HepG2 (cell line): Measurements from ENCODE around the gene SPTA1. TPM values are rescaled to one million over a fixed set of nuclear protein-coding genes. Genes with fewer than 3 reads are reported as not detected.

Experiments used
- ATAC-seq: fragments of 200-7000 bp; cut with Tn5 transposase; 3 replicates; pipeline ENCODE4 v1.9.1; 2020; ENCODE audit warnings: mild to moderate bottlenecking, moderate library complexity
- BruUV-seq: library from RNA; stranded (reverse); fragments of 400-500 nt; replicated peaks from 2 replicates; lab custom pipeline; 2021; lab: Mats Ljungman, UMichigan
- CTCF ChIA-PET: fragments of 300-600 bp; formaldehyde crosslinking; extraction: SDS; loops from one replicate; lab custom pipeline; 2021; ENCODE audit warnings: low total read pairs, inconsistent platforms, low intra/inter-chr PET ratio; lab: Yijun Ruan, JAX
- POLR2A ChIA-PET: fragments of 350-600 bp; sonication (Branson Sonifier 250); formaldehyde crosslinking; loops from one replicate; lab custom pipeline; 2020; ENCODE audit warnings: antibody characterized with exemption, inconsistent platforms; lab: Yijun Ruan, JAX
- DNase-seq: peaks from one replicate; pipeline ENCODE4 v3.0.0-alpha.2; 2015; ENCODE audit warnings: low spot score
- FAIRE-seq: peaks from 3 replicates; lab custom pipeline; 2011; peaks lifted over from hg19 to GRCh38; lab: Jason Lieb, UNC
- H2AFZ ChIP-seq: one replicate; pipeline ENCODE4 v1.6.1; 2011; ENCODE audit warnings: low read length, inconsistent platforms
- H3K27ac ChIP-seq: fragments of 300-600 bp; 3 replicates; pipeline ENCODE4 v1.8.0; 2011; ENCODE audit warnings: mixed run types, mild to moderate bottlenecking, mixed read lengths, low read length, inconsistent platforms; ENCODE audit not compliant: insufficient read depth; ENCODE audit errors: extremely low read length
- H3K27me3 ChIP-seq, 2 experiments: fragments of 200-600 bp in 1 of 2; 2 replicates in 1 of 2; 3 replicates in 1 of 2; pipeline versions ENCODE4 v1.6.0 to v1.8.0; 2011; ENCODE audit warnings: low read length in 2 of 2, mild to moderate bottlenecking in 2 of 2, moderate library complexity in 2 of 2, inconsistent platforms in 1 of 2; ENCODE audit not compliant: insufficient read depth in 2 of 2, control insufficient read depth in 1 of 2
- H3K36me3 ChIP-seq, 2 experiments: fragments of 200-600 bp in 1 of 2; replicated peaks in 1 of 2; 2 replicates in 1 of 2; 3 replicates in 1 of 2; pipeline versions ENCODE4 v1.5.1 to v1.8.0; 2011; ENCODE audit warnings: low read length in 2 of 2, inconsistent platforms in 1 of 2; ENCODE audit not compliant: insufficient read depth in 2 of 2, control insufficient read depth in 1 of 2
- H3K4me1 ChIP-seq: 2 replicates; pipeline ENCODE4 v1.5.1; 2012; ENCODE audit warnings: low read length, inconsistent platforms; ENCODE audit not compliant: insufficient read depth
- H3K4me2 ChIP-seq: 2 replicates; pipeline ENCODE4 v1.6.0; 2011; ENCODE audit warnings: low read depth, low read length, inconsistent platforms
- H3K4me3 ChIP-seq, 3 experiments: fragments of 200-600 bp in 1 of 3; sonication (generic), shearing (Covaris generic) in 1 of 3; replicated peaks in 1 of 3; 2 replicates each; pipeline ENCODE4 v1.5.1; 2011 to 2016; ENCODE audit warnings: low read length in 3 of 3, inconsistent platforms in 2 of 3, low read depth in 2 of 3, mild to moderate bottlenecking in 2 of 3, control low read depth in 1 of 3, mixed read lengths in 1 of 3; ENCODE audit not compliant: insufficient read depth in 1 of 3
- H3K79me2 ChIP-seq: one replicate; pipeline ENCODE4 v1.6.1; 2011; ENCODE audit warnings: low read length, inconsistent platforms; ENCODE audit not compliant: insufficient read depth
- H3K9ac ChIP-seq: 2 replicates; pipeline ENCODE4 v1.6.0; 2011; ENCODE audit warnings: mild to moderate bottlenecking, low read depth, low read length, inconsistent platforms; ENCODE audit not compliant: insufficient read depth
- H3K9me3 ChIP-seq: 2 replicates; pipeline ENCODE4 v1.5.1; 2012; ENCODE audit warnings: mild to moderate bottlenecking, low read length
- H4K20me1 ChIP-seq: 2 replicates; pipeline ENCODE4 v1.6.0; 2011; ENCODE audit warnings: inconsistent platforms, mild to moderate bottlenecking, low read length, moderate library complexity; ENCODE audit not compliant: insufficient read depth
- EEA1 ChIP-seq: sonication (generic); formaldehyde crosslinking; IDR thresholded peaks from 2 replicates; pipeline ENCODE4 v1.5.1; 2020; ENCODE audit warnings: mild to moderate bottlenecking, missing genetic modification reagents, borderline replicate concordance
- HOXA7 ChIP-seq: sonication (generic); formaldehyde crosslinking; IDR thresholded peaks from 2 replicates; pipeline ENCODE4 v1.8.1; 2022; ENCODE audit warnings: mild to moderate bottlenecking, missing genetic modification reagents, moderate library complexity
- KLF9 ChIP-seq: IDR thresholded peaks from 2 replicates; pipeline ENCODE4 v1.6.1; 2016; ENCODE audit warnings: low read depth
- LCORL ChIP-seq, 2 experiments: fragments of 450-650 bp in 1 of 2; sonication (generic) in 1 of 2; formaldehyde crosslinking in 1 of 2; IDR thresholded peaks; 2 replicates each; pipeline versions ENCODE4 v1.5.0 to v1.6.1; 2017 to 2020; ENCODE audit warnings: antibody characterized with exemption in 1 of 2, missing genetic modification reagents in 1 of 2
- MXI1 ChIP-seq: IDR thresholded peaks from 3 replicates; pipeline ENCODE4 v1.6.1; 2012; ENCODE audit warnings: low read depth, low read length, inconsistent platforms, borderline replicate concordance
- SIX1 ChIP-seq: sonication (generic); formaldehyde crosslinking; IDR thresholded peaks from 2 replicates; pipeline ENCODE4 v1.4.0; 2020; ENCODE audit warnings: missing genetic modification reagents, borderline replicate concordance
- SKIL ChIP-seq: sonication (generic); formaldehyde crosslinking; IDR thresholded peaks from 2 replicates; pipeline ENCODE4 v1.8.0; 2022; ENCODE audit warnings: missing genetic modification reagents, mild to moderate bottlenecking, moderate library complexity, borderline replicate concordance
- SMARCC2 ChIP-seq: fragments of 450-650 bp; IDR thresholded peaks from 2 replicates; pipeline ENCODE4 v1.6.1; 2017; ENCODE audit warnings: antibody characterized with exemption, mild to moderate bottlenecking
- TSC22D2 ChIP-seq: sonication (generic); formaldehyde crosslinking; IDR thresholded peaks from 2 replicates; pipeline ENCODE4 v1.5.1; 2020; ENCODE audit warnings: missing genetic modification reagents, mild to moderate bottlenecking, borderline replicate concordance
- ZFP36L1 ChIP-seq: sonication (generic); formaldehyde crosslinking; IDR thresholded peaks from 2 replicates; pipeline ENCODE4 v1.8.0; 2022; ENCODE audit warnings: mild to moderate bottlenecking, missing genetic modification reagents, moderate library complexity
- ZNF619 ChIP-seq: sonication (generic); formaldehyde crosslinking; IDR thresholded peaks from 2 replicates; pipeline ENCODE4 v1.4.0; 2020; ENCODE audit warnings: mild to moderate bottlenecking, missing genetic modification reagents
- WGBS: methylation state at CpG from one replicate; pipeline ENCODE4 v1.1.6; 2017; ENCODE audit warnings: low lambda C conversion rate; 5-methylcytosine and 5-hydroxymethylcytosine counted together
- in situ Hi-C: cut with HindIII; loops from 2 replicates; pipeline ENCODE4 v1.10.0; 2017; ENCODE audit warnings: low pct_unique_long_range_greater_than_20kb; ENCODE audit not compliant: extremely low pct_ligation_motif_present
- intact Hi-C: fragments of 100-400 bp; cut with micrococcal nuclease; formaldehyde crosslinking; loops from one replicate; pipeline ENCODE4 v1.10.0; 2022; ENCODE audit not compliant: unreplicated experiment
- polyA plus RNA-seq, 8 experiments: library from polyadenylated mRNA; depleted of rRNA in 3 of 8; stranded (reverse) in 7 of 8; unstranded in 1 of 8; fragments of >200 nt; fragmentation: Illumina TruSeq in 4 of 8; extraction: Trizol in 4 of 8; gene quantifications; 2 replicates each; pipeline versions ENCODE4 v1.2.1 to v1.2.3, GENCODE V29; 2011 to 2016; ENCODE audit warnings: low read depth in 4 of 8, missing spikeins in 1 of 8, mixed read lengths in 1 of 8; ENCODE audit not compliant: insufficient read depth in 1 of 8
- total RNA-seq, 5 experiments: library from RNA; depleted of rRNA; stranded (reverse); fragments of >200 nt; fragmentation: Illumina TruSeq; extraction: Trizol; gene quantifications; 2 replicates each; pipeline ENCODE4 v1.2.3, GENCODE V29; 2016; ENCODE audit warnings: low read depth in 1 of 5
- TF ChIP-seq, protein P1 (sequence below): sonication (generic); formaldehyde crosslinking; IDR thresholded peaks from 2 replicates; pipeline ENCODE4 v1.4.0; 2020; ENCODE audit warnings: missing genetic modification reagents
- TF ChIP-seq, protein P2 (sequence below): sonication (generic); formaldehyde crosslinking; IDR thresholded peaks from 2 replicates; pipeline ENCODE4 v1.4.0; 2020; ENCODE audit warnings: missing genetic modification reagents, mild to moderate bottlenecking, borderline replicate concordance

Gene SPTA1
- total and polyA plus RNA-seq, 2 of the 13 experiments (the other 11 are each of a cell fraction or from before 2014, with no cell fraction given) = not detected

DNA sequence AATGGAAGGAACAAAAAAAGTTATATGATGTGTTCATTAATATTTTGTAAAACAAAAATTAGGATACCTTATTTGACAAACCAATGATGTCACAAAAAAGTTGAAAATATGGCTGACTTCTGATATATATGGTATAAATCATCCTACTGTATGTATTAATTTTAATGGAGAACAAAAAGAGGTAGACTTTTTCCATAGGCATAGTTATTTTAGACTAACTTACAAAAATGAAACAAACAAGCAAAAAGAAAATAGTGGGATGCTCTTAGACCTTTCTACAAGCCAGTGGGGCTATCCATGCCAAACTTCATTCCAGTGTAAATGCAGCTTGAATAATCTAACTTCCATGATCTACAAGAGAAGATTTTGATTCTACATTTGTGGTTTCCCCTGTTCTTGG is 522 bp upstream of the SPTA1 start:
- Histone ChIP-seq H3K4me1 (no peaks in the 10 kb centered on the region), H3K27me3 (no peaks in the 10 kb centered on the region), H3K4me2 (no peak overlapping the region), H2AFZ (no peak overlapping the region), H3K27ac (no peak overlapping the region), H3K79me2 (no peaks in the 10 kb centered on the region), H3K9me3 (0 out of 2 replicates have a peak, but pooled peaks cover 4% of the 10 kb centered on the region), H3K9ac (no peak overlapping the region), H3K36me3 (no peaks in the 10 kb centered on the region)
- no peak for FAIRE-seq
- in situ Hi-C loops = no loop called here
- ATAC-seq = no peak
- CTCF ChIA-PET = no interaction called here
- no peak for DNase-seq
- POLR2A ChIA-PET = no interaction called here
- TF ChIP-seq, protein P1, sequence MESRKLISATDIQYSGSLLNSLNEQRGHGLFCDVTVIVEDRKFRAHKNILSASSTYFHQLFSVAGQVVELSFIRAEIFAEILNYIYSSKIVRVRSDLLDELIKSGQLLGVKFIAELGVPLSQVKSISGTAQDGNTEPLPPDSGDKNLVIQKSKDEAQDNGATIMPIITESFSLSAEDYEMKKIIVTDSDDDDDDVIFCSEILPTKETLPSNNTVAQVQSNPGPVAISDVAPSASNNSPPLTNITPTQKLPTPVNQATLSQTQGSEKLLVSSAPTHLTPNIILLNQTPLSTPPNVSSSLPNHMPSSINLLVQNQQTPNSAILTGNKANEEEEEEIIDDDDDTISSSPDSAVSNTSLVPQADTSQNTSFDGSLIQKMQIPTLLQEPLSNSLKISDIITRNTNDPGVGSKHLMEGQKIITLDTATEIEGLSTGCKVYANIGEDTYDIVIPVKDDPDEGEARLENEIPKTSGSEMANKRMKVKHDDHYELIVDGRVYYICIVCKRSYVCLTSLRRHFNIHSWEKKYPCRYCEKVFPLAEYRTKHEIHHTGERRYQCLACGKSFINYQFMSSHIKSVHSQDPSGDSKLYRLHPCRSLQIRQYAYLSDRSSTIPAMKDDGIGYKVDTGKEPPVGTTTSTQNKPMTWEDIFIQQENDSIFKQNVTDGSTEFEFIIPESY = no peak
- no peak for TF ChIP-seq EEA1 (CRISPR knock-in tag)
- no peak for TF ChIP-seq ZFP36L1
- no peak for TF ChIP-seq ZNF619 (CRISPR knock-in tag)
- TF ChIP-seq, all 625 proteins: peak for 0
- BruUV-seq = no TSS peak
- Histone ChIP-seq H3K4me3 (no peak overlapping the region), H4K20me1 (no peaks in the 10 kb centered on the region)
- intact Hi-C loops = no loop called here

DNA sequence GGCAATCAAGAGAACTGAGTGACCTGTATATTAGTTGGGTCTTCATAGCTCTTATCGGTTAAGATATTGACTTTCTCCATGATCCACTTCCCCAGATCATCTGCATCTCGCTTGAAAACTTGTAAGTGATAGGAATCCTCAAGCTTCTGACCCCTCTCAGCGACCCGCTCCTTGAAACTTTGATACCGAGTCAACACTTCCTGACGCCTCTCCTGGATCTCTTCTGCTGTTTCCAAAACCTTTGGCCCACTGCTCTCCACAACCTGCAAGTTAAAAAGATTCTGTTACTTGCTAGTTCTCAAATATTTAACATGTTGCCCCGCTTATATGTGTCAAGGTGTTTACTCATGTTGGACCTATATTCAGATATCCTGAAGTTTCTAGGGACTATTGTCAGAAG is 1.4 kb downstream of the SPTA1 start:
- in situ Hi-C loops (no loop called here), intact Hi-C loops (no loop called here)
- Histone ChIP-seq H3K27me3 (no peaks in the 10 kb centered on the region), H3K27ac (no peak overlapping the region), H3K4me3 (no peak overlapping the region), H3K4me1 (no peaks in the 10 kb centered on the region), H4K20me1 (no peaks in the 10 kb centered on the region), H3K9me3 (peaks cover 10% of the 10 kb centered on the region; the same call in 1 of the 2 replicates), H3K4me2 (no peak overlapping the region), H2AFZ (no peak overlapping the region), H3K79me2 (no peaks in the 10 kb centered on the region), H3K36me3 (no peaks in the 10 kb centered on the region), H3K9ac (no peak overlapping the region)
- POLR2A ChIA-PET = no interaction called here
- no TSS peak for BruUV-seq
- FAIRE-seq = no peak
- DNase-seq = no peak
- CTCF ChIA-PET = no interaction called here
- ATAC-seq = no peak
- WGBS = 9% methylated on average over 7 of the region's 7 CpGs
- TF ChIP-seq, protein P2, sequence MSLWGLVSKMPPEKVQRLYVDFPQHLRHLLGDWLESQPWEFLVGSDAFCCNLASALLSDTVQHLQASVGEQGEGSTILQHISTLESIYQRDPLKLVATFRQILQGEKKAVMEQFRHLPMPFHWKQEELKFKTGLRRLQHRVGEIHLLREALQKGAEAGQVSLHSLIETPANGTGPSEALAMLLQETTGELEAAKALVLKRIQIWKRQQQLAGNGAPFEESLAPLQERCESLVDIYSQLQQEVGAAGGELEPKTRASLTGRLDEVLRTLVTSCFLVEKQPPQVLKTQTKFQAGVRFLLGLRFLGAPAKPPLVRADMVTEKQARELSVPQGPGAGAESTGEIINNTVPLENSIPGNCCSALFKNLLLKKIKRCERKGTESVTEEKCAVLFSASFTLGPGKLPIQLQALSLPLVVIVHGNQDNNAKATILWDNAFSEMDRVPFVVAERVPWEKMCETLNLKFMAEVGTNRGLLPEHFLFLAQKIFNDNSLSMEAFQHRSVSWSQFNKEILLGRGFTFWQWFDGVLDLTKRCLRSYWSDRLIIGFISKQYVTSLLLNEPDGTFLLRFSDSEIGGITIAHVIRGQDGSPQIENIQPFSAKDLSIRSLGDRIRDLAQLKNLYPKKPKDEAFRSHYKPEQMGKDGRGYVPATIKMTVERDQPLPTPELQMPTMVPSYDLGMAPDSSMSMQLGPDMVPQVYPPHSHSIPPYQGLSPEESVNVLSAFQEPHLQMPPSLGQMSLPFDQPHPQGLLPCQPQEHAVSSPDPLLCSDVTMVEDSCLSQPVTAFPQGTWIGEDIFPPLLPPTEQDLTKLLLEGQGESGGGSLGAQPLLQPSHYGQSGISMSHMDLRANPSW = no peak
- TF ChIP-seq LCORL (IDR thresholded peaks at IDR 0.05) (no peak), LCORL (CRISPR knock-in tag; IDR thresholded peaks at IDR 0.05) (no peak), HOXA7 (CRISPR knock-in tag) (no peak), SMARCC2 (no peak), SKIL (CRISPR knock-in tag) (no peak), MXI1 (no peak), KLF9 (CRISPR knock-in tag) (no peak), SIX1 (no peak), TSC22D2 (CRISPR knock-in tag) (no peak)
